Activated T-helper 9 cell treated with anti-CD3 and anti-CD28 coated beads, Interleukin-2, amount 50 U/mL, for 16 hours (primary cell): Measurements from ENCODE around the gene GOLGA8B.
"Not testable (repeated sequence)": the region's sequence is repeated elsewhere in the genome, so short reads cannot be mapped to it uniquely, and the experiment has no call there.

ENCODE experiments used
- DNase-seq: peaks from one replicate; pipeline ENCODE4 v3.0.0-alpha.2; 2020; ENCODE audit warnings: low read depth

The GOLGA8B gene, protein sequence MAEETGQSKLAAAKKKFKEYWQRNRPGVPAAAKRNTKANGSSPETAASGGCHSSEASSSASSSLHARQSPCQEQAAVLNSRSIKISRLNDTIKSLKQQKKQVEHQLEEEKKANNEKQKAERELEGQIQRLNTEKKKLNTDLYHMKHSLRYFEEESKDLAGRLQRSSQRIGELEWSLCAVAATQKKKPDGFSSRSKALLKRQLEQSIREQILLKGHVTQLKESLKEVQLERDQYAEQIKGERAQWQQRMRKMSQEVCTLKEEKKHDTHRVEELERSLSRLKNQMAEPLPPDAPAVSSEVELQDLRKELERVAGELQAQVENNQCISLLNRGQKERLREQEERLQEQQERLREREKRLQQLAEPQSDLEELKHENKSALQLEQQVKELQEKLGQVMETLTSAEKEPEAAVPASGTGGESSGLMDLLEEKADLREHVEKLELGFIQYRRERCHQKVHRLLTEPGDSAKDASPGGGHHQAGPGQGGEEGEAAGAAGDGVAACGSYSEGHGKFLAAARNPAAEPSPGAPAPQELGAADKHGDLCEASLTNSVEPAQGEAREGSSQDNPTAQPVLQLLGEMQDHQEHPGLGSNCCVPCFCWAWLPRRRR

DNA sequence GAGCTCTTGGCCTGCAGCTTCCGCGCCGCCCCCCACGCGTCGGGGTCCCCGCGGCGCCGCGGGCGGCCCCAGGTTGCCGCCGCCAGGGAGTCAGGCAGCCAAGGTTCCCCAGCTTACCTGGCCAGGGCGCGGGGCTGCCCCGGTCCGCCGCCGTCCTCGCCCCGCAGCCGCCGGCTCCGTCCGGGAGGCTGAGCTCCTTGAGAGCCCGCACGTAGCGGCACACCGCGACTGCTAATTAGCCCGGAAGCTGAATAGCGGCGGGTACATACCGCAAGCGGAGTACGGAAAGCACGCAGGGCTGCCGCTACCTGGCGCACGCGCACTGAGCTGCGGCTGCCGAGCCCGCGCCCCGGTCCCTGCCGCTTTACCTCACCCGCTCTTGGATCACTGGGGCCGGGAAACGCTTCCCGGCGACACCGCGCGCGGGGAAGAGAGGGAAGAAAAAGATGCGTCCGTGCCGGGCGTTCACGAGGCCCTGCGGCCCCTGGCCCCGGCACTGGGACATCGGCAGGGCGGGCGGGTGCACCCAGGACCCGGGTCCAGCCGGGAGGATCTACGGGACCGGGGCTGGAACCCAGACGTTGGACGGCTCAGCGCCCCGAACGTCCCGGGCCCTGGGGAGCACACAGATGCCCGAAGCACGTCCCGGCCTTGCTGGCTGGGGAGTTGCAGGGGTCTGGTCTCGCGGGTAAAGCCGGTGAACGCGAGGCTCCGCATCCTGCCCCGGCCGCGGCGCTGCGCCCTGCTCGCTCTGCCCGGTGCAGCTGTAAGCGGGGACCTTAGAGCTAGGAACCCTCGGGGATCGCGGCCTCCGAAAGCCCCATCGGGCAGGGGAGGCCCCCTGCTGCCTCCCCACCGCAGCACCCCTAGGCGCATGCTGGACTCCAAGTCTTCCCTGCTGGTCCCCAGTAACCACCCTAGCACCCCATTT, at the start of gene GOLGA8B:
GOLGA8B (minus strand) TSS at position 253 of the 931 bp plus-strand sequence. CDS start 47,739 bp downstream, outside the sequence.
- peak; percentile 71 for DNase-seq

DNA sequence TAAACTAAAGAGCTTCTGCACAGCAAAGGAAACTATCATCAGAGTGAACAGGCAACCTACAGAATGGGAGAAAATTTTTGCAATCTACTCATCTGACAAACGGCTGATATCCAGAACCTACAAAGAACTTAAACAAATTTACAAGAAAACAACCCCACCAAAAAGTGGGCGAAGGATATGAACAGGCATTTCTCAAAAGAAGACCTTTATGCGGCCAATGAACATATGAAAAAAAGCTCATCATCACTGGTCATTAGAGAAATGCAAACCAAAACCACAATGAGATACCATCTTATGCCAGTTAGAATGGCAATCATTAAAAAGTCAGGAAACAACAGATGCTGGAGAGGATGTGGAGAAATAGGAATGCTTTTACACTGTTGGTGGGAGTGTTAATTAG, 49.7 kb upstream of the GOLGA8B start:
- not testable (repeated sequence) for DNase-seq

DNA sequence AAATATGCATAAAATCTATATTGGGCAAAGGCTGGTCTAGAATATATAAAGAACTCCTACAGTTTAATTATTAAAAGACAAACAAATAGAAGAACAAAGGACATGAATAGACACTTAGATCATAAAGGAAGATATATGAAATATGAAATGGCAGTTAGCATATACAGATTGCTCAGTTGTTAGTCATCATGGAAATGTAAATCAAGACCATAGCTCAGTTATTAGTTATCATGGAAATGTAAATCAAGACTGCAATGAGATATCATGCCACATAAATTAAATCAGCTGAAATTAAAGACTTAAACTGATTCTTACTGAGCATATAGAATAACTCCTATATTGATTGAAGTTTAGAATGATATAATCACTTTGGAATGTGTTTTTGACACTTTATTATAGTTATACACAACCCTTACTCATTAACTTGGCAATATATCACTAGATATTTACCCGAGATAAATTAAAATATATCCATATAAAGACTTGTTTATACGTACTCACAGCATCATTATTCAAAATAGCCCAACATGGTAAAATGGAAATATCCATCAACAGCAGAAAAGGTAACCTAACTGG, 45.2 kb upstream of the GOLGA8B start:
- no peak for DNase-seq

DNA sequence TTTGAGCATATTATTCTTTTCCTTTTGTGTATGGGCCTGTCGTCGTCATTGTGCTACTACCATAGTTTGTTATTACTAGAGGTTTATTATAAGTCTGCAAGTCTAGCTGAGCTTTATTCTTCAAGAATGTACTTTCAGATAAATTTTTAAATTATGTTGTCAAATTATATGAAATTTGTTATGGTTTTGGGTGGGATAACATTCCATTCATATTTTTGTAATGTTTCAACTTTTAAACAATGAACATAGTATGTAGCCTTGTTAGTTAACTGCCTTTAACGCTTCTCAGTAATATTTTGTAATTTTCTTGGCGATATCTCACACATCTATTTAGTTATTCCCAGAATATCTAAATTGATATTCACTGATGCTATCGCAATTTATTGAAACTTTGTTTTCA, 41.6 kb upstream of the GOLGA8B start:
- DNase-seq, result no peak

DNA sequence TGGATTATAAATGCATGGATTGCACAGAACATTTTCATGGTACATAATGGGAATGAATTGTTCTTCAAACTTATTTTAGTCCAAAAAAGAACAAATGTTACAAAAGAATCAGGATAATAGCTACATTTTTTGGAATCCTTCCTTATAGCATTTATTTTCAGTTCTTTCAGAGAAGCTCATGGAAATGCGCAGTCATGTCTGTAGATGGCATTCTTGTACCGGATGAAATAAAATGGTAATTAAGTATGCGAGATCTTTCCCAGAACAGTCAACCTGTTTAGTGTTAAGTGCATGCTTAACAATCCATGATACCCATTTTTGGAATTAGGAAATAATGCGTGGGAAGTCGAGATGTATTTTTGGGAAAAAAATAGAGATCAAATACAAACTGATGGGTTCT, 38.2 kb upstream of the GOLGA8B start:
- DNase-seq, result no peak

DNA sequence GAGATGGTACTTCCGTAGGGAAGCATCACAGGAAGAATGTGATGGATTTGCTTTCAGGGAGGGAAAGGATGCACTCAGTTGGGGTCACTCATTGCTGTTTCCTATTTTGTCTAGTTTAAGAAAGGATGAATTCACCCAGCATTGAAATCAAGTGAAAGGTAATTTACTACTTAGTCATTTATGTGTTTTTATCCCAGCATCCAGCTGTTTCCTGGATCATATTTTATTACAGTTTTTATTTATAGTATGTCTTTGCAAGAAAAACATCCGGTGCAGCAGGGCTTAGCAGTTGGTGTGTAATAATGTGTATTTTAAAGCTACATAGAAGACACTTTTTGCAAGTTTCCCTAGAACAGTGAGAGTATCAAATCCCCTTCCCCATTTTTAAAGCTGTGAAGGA, 37.4 kb upstream of the GOLGA8B start:
- DNase-seq, result no peak

DNA sequence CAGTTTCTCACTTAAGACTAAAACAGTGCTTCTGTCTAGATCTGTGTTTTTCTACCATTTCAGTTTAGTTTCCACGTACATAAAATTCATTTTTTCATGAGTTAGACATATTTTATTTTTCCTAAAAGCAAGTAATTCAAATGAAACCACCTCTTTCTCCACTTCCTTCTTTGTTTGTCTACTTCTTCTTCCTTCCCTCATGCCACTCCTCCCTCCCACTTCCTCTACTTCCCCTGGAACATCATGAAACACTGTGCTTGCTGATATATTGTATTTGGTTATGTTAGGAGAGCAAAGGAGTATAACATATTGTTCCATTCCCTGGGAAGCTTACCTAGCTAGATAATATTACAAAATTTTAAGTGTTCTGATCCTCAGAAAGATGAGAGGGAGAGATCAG, 36.7 kb upstream of the GOLGA8B start:
- no peak for DNase-seq

DNA sequence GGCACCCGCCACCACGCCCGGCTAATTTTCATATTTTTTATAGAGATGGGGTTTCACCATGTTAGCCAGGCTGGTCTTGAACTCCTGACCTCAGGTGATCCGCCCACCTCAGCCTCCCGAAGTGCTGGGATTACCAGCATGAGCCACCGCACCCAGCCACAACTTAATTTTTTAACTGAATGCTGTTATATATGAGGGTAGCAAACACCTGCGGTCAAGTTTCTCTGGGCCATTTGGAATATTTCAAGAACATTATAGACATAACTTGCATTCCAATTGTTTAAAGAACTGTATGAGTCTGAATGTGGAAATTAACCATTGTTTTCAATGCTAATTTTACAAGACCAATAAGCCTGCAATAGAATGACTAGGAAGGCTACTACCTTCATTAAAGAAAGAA, 35.7 kb upstream of the GOLGA8B start:
- DNase-seq, result no peak

DNA sequence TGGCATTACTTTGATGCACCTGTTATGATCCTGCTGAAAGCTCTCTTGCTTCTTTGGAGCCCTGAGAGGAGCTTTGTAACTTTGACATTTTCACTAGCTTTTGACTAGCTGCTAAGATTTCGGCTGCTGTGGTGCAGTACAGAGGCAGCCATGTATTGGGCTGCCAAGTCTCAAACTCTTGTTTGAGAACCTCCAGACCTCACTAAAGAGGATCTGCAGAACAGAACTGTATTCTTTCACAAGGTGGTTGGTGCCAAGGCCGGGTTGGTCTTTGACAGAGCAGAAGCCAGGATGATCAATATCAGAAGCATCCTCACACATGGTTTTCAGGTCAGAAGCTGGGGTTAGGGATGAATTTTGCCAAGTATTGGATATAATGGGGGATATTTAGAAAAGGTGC, 34.6 kb upstream of the GOLGA8B start:
- DNase-seq, result no peak

DNA sequence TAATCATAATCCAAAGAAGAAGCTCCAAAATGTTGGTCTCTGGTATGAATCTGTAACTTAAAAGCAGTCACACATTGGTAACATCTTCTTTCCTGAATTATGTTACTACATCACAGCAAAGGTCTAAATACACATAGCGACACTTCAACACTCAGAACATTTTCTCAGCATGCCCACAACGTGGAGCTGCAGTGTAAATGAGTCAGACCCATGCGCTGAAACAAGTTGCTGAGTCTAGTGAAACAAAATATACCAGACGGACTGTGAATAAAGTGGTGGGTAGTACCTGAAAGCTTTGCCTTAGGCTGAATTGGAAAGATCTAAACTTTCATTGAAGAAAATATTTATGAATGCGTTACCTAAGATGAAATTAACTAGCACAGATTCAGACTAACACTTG, 33.2 kb upstream of the GOLGA8B start:
- no peak for DNase-seq

DNA sequence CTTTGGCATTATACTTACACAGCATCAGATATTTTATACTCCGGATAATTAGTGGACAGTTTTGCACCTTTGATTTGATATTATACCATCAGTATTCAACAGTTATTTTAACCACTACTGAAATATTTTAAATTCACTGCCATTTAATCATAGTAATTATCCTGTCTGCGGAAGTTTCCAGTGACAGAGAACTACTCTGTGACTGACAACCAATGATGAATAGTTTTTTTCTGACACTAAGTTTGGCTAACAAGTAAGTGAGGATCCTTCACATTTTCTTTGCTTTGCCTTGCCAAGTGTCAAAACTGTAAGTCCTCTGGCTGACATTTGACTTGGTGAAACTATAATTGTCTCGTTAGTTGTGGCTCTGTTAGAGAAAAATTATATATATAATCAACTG, 30.5 kb upstream of the GOLGA8B start:
- DNase-seq, result no peak

DNA sequence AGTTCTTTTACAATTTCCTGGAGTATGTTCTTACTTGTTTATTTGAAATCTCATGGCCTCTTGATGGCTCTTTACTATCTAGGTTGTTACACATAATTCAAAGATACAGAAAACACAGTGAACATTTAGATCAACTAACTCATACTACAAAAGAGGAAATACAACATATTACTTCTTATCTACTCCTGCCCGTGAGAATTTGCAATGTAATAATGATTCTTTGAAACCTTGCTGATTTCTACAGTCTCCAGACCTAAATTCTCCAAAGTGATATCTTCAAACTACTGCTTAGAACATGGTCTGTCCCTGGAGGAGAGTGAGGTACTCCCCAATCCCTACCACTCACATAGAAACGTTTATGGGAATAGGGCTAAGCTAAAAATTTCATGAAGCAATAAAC, 29.9 kb upstream of the GOLGA8B start:
- no peak for DNase-seq

DNA sequence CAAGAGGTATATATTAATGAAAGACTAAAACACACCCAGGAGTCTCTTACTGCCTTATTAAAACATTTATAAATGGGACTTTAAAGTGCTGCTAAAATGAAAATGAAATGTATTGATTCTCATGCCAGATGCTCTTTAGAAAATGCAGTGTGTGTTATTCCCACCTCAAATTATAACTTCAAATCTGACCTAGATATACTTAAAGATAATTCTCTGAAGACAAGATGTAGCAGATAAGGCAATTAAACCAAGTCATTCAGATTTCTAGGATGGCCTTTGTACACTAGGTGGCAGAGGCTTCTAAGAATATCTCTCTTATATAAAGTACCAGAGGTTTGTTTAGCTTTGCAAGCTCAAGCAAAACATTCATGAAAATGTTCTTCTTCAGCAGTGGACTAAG, 26.9 kb upstream of the GOLGA8B start:
- no peak for DNase-seq

DNA sequence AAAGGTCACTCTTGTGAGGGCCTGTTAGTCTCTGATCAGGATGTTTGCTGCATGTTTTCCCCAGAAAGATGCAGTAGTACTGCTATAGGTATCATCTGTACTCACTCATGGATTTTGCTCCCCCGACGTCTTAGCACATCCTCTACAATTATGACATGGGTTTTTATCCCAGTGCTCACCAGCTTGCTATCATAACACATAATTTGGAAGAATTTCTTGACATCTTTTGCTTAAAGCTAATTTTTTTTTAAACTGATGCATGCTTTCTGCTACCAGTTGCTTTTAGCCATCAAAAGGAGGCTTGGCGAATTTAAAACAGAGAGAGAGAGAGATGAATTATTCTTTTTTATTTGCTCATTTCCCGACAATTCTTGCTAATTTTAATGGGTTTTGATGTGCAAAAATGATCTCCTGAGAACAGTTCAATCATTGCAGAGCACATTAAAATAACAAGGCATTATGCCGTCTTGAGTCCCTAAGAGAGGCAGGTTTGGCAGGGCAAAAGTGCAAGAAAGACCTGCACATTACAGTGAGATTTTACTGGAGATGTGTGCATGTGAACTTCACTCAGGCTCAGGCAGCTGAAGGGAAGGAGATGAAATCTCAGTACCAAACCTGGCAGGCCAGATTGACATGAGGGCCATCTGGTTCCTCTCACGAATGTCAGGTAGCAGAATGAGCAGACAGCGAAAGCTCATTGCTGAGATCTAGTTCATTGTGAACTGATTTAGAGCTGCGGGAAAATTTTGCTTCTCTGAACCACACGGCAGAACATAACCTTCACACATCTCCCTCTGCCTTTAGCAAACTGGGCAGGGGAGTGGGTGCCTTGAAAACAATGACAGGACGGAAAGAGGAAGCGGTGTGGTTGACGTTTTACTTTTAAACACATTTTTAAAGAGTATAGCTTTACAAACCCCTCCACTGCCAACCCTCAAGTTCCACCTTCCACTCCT, 25.9 kb upstream of the GOLGA8B start:
- no peak for DNase-seq

DNA sequence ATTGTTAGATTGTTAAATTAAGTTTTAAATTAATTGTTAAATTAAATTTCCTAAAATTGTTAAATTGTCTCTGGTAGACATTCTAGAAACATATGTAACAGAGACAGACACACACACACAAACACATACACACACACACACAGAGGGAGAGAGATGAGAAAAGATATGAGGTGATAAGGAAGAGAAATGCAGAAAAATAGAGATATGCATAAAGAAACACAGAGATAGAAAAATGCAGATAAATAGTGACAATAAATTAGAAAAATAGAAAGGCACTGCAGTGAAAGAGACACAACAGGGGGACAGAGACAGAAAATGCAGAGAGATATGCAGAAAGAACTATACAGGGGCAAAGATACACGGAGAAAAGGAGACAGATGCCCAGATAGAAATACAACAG, 25.1 kb upstream of the GOLGA8B start:
- DNase-seq, result no peak

DNA sequence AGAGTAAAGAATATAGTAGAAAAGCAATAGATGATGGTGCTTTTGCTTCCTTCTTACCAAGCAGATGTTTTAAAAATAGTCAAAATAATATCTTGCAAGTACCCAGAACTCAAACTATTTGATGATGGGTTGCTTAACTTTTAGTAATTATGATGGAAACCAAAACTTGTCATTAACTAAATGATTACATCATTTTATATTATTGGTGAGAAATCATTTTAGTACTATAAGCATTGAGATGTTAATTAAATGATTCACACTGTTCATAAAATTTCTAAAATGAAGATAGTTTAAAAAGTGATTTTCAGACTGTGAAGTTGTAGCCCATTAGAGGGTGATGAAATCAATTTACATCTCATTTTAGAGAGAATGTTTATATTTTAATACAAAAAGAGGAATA, 24.4 kb upstream of the GOLGA8B start:
- DNase-seq, result no peak

DNA sequence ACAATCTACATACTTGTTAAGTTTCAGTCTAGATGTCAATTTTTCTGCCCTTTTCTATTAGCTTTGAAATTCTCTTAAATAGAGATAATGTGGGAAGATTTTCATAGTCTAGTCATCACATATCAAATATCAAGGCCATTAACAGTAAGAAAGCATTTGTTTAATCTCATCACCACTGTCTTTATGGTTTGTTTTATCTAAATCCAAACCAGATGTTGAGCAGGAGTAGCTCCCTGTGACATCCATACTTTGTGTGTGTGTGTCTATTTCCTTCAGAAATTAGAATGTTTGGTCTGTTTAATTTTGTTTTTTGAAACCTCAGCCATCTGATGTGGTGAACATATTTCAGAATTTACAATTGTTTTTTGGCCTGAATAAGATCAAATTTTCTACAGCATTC, 23.1 kb upstream of the GOLGA8B start:
- no peak for DNase-seq

DNA sequence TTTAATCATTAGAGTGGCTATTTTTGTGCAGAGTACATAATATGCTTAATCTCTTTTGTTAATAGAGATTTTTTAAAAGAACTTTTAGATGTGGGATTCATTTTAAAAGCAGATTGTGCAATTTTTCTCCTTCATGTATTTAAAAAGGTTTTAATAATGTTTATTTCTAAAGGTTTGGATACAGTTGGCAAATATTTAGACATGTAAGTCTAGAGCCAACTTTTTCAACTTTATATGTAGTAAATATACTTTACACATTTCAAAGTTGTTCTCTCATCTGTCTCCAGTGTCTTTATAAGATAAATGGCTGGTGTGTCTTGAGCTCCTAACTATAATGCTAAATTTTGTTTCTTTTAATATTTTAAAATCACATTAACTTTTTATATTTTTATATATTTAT, 22.7 kb upstream of the GOLGA8B start:
- no peak for DNase-seq

DNA sequence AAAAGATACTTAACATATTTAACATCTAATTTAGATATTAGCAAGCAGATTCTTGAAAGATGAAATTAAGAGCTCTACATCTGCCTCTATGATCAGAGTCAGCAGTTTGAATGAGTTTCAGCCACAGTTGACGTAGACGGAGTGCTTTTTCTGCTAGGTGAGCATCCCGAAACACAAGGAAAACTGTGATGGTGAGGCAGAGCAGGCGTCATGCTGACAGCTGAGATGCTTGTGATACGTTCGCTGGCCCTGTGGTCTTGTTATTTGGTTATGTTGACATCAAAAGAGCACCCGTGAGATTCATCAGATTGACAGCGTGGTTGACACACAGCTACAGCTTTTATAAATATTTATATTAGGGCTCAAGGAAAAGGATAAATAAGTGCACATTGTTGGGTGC, 19.6 kb upstream of the GOLGA8B start:
- no peak for DNase-seq

DNA sequence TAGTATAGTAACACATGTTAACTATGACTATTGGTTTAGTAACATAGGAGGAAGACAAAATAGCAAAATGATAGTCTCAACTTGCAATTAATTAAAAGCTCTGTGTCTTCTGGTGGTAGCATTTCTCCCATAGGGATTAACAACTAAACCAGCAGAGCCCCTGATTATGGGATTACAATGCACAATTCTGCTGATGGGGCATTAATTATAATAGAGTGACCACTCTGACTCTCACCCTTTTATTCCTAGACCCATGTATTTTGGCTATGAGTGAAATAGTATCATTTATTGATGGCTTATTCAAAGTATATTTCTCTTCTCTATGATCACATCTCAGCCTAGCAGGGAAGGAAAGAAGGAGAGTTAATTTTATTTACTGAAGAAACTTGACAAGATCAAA, 17.5 kb upstream of the GOLGA8B start:
- no peak for DNase-seq
